ENCODE measurements around the gene CHML.

- TF ChIP-seq CTCF (conservative IDR thresholded peaks at IDR 0.05; ENCODE audit: low read length), result no peak
- no peak for TF ChIP-seq EZH2phosphoT487 (IDR thresholded peaks at IDR 0.05; ENCODE audit: borderline replicate concordance)
Observed at GRCh38 chr1:241646201-241646600, 6.0 kb upstream of the CHML start.
